Stimulated activated CD4-positive, alpha-beta T cell treated with anti-CD3 and anti-CD28 coated beads, Interleukin-4, amount 100 ng/mL, for 24 hours (primary cell): ENCODE data around the gene BIRC6.
"Not testable (repeated sequence)": the region's sequence is repeated elsewhere in the genome, so short reads cannot be mapped to it uniquely, and the experiment has no call there.

Experiments used
- DNase-seq: peaks from one replicate; pipeline ENCODE4 v3.0.0-alpha.2; 2020

Gene BIRC6

GRCh38 chr2:32514946-32515345 lies 158.1 kb downstream of the BIRC6 start:
- DNase-seq: no peak

DNA sequence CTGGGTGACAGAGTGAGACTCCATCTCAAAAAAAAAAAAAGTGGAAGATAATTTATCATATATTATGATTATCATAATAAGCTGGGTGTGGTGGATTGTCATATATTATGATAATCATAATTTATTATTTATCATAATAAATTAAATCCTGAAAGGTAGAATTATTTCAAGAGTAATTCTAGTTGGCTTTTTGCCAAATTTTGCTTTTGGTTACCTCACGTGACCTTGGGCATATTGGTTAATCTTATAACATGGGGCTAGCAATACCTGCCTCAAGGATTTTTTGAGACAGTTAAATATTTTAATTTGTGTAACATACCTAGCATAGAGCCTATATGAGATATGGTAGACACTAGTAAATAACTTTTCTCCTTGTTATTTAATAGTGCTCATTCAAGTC lies 159.7 kb downstream of the BIRC6 start:
- no peak for DNase-seq

DNA sequence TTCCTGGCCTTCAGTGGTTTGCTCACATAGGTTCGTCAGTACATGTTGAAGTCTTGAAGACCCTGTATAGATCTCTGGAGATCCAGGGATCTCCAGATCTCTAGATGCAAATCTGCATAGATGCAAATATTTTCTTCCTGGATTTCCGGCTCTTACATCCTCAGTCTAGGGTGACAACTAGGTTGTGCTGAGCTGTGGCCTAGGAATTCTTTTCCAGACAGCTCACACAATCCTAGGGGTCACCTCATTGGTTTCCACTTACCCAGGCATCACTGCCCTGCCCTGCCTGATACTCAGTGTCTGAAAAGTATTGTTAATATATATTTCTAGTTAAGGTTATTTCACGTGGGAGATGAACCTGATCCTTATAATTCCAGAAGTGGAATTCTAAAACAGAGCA lies 165.9 kb downstream of the BIRC6 start:
- DNase-seq: no peak

DNA sequence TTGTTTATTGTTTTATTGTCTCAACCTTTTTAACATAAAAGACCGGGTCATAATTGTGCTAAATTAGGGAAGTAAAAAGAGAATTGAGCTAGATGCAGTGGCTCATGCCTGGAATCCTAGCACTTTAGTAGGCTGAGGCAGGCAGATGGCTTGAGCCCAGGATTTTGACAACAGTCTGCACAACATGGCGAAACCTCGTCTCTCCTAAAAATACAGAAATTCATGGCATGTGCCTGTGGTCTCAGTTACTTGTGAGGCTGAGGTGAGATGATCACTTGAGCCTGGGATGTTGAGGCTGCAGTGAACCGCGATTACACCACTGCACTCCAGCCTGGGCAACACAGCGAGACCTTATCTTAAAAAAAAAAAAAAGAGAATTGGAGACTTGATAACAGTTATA lies 166.9 kb downstream of the BIRC6 start:
- no peak for DNase-seq

- DNase-seq: no peak
These were observed 175.5 kb downstream of the BIRC6 start for GRCh38 chr2:32532341-32532740.

DNA sequence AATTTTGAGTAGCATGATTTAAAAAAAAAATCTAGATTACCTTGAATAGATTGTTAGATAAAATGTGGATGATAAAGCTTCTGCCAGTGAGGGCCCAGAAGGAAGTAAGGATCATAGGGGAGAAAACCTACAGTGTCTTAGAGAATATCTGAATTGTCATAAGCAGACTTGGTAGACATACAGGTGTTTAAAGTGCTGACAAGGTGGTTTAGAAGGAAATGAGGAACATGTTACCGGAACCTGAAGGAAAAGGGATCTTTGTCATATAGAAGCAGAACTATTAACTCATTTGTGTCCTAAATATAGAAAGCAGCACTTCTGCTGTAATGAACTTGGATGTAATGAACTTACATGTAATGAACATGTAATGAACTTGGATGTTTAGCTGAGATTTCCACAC lies 176.1 kb downstream of the BIRC6 start:
- DNase-seq: no peak

DNA sequence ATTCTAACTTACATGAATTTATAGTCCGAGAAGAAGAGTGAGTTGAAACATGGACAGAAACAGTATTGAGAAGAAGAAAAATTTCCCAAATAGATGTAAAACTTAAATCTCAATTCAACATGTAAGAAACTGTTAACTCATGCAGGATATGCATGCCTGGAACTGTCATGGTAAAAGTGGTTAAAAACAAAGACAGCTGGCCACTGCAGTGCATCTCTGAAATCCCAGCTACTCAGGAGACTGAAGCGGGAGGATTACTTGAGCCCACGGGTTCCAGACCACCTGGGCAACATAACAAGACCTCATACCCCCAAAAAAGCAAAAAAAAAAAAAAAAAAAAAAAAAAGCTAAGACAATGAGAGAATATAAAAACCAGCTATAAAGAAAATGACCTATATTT lies 178.0 kb downstream of the BIRC6 start:
- no peak for DNase-seq

- no peak for DNase-seq
These were observed 181.9 kb downstream of the BIRC6 start for GRCh38 chr2:32538735-32539134.

- not testable (repeated sequence) for DNase-seq
These were observed 195.7 kb downstream of the BIRC6 start for GRCh38 chr2:32552483-32552882.

- no peak for DNase-seq
These were observed 197.1 kb downstream of the BIRC6 start for GRCh38 chr2:32553829-32554432.

DNA sequence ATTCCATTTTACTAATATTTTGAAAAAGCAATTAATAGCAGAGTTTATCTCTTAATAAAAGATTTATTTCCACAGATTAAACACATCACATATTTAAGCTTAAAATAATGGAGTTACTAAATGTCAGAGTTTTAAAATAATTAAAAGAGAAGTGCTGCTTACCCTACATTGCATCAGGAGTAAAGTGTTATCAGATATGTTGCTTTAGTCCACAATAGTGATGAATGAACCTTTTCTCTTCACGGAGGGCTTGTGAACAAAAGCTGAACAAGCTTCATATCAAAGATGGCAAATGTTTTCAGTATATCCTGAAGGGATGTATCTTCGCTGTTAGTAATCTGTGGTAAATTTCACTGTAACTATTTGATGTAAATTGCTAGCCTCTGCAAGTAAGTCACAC lies 201.7 kb downstream of the BIRC6 start:
- no peak for DNase-seq

DNA sequence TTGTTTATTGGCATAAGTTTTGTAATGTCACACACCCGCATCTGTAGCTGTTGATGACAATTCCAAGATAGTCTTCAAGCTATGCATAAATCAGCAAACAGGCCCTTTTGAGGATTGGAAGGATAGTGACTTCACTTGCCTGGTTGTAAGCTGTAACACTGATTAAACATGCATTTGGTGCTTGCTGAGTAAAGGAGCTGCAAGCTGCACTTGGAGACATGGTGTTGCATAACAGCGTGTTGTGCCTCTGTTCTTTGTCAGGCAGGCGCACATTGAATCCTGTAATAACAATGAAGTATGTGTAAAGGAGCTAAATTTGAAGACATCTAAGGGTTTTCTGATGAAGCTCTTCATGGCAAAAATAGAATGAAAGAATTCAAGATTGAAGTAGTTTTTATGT lies 202.3 kb downstream of the BIRC6 start:
- DNase-seq: no peak

DNA sequence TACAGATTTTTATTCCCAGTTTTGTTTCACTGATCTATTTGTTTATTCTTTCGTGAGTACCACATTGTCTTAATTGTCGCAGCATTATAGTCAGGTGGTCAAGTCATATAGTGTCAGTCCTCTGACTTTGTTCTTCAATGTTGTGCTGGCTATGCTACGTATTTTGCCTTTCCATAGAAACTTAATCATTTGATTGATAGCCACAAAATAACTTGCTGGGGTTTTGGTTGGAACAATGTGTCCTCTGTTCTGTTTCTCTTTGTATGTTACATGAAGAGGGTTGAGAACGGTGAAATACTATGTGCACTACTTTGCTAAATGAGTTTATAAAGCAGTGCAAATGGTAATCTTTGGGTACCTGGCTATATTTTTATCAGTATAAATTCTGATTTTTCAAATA lies 206.1 kb downstream of the BIRC6 start:
- DNase-seq: no peak

- DNase-seq: no peak
These were observed 207.7 kb downstream of the BIRC6 start for GRCh38 chr2:32564417-32565035.

DNA sequence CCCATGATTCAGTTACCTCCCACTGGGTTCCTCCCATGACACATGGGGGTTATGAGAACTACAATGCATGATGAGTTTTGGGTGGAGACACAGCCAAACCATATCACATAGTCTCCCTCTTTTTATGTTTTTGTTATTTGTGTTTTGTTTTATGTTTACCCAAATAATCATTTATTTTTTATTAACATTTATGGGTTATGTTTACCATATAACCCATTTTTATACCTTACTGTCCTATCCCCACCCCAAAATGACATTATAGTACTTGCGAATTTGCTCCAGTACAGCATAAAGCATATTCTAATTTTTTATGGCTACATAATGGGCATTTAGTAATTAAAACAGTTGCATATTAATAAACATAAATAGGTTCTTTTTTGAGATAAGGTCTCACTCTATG lies 209.1 kb downstream of the BIRC6 start:
- no peak for DNase-seq

GRCh38 chr2:32572030-32572429 lies 215.2 kb downstream of the BIRC6 start:
- DNase-seq: no peak

DNA sequence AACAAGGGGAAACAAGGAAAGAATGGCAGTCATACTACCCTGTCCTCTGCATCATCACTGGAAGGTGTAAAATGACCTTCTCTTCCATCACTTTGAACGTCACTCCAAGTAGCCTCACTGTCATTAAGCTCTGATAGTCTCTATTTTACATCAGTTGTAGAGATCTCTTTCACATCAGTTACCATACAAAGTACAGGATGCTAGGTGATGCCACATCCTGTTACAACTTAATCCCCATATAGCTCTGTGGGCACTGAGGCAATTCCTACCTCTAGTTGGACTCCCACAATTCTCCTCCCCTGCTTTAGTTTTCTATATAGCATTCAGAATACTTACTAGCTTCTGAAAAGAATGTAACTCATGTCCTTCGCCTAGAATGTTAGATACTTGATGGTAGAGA lies 215.9 kb downstream of the BIRC6 start:
- no peak for DNase-seq

GRCh38 chr2:32591669-32592463 lies 235.0 kb downstream of the BIRC6 start:
- DNase-seq: no peak

- DNase-seq: no peak
These were observed 237.8 kb downstream of the BIRC6 start for GRCh38 chr2:32594573-32594972.

DNA sequence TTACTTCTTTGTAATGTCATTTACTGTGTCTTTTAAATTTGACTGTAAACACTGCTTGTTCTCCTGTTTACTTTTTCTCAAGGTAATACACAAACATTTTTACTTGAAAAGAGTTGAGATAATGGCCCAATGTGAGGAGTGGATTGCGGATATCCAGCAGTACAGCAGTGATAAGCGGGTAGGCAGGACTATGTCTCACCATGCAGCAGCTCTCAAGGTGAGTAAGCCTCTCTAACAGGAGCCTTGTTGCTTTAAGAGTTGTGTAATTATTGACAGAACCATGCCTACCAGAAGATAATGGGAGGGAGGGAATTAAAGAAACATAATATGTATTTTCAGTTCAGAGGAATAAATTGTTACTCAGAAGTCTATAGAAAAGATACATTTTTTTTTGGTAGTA lies 254.5 kb downstream of the BIRC6 start:
- no peak for DNase-seq

DNA sequence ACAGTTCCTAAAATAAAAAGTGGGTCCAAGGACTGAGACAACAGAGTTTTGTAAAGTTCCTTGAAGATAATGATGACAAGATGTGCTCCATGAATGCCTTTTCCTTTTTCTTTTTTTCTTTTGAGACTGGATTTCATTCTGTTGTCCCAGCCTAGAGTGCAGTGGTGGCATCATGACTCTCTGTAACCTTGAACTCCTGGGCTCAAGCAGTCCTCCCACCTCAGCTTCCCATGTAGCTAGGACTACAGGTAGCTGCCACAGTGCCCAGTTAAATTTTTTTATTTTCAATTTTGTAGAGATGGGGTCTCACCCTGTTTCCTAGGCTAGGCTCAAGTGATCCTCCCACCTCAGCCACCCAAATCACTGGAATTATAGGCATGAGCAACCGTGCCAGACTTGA lies 254.9 kb downstream of the BIRC6 start:
- DNase-seq: no peak

DNA sequence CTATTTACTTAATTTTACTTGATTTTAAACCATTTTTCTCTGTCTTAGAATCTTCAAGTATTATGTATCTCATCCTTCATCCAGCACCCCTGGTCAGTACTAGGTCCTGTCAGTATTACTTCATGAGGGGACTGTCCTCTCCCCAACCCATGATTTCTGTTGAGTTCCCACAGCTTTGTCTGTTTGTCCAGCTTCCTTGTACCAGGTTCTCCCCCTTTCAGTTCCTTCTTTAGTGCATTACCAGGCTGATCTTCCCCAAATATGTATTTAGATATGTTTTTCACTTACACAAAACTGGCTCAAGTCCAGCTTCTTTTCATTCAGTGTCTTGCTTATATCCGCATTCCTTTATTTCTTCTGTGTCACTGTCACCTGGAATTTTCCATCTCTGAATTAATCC lies 257.3 kb downstream of the BIRC6 start:
- DNase-seq: no peak

DNA sequence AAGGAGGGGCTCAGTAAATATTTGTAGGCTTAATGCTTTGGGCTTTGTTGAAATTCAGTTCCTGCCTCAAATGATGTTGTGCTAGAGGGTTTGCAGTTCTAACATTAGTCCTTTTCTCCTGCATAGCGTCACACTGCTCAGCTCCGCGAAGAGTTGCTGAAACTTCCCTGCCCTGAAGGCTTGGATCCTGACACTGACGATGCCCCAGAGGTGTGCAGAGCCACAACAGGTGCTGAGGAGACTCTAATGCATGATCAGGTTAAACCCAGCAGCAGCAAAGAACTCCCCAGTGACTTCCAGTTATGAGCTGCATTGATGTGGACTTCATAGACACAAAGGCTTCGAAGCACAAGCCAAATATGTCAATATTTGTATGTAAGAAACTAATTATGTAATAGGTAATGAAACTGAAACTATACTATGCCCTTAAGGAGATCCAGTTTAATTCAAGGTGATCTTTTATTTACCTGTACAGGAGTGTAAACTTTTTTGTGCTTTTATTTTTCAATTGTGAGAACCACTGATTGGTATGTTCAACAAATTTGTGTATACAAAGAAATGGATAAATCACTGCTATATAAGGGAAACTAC lies 260.9 kb downstream of the BIRC6 start:
- no peak for DNase-seq
